NCI-H1694 (cell line): ENCODE results near the gene SLC25A47.
A peak's percentile ranks its signal among the peaks of the same experiment; 100 is the strongest.

Source experiments
- DNase-seq: peaks from one replicate; lab custom pipeline; 2025; lab: John Stamatoyannopoulos, UW

Gene SLC25A47

GRCh38 chr14:100375963-100376735 is 53.0 kb downstream of the SLC25A47 start, which contains the start of gene WDR25:
TSS of gene WDR25 (plus strand) at chr14:100376485.
- peak; percentile 97 for DNase-seq

GRCh38 chr14:100376751-100377171 is 53.6 kb downstream of the SLC25A47 start:
- DNase-seq, result no peak
